Measurements from ENCODE around the gene H19.

The H19 gene

DNA sequence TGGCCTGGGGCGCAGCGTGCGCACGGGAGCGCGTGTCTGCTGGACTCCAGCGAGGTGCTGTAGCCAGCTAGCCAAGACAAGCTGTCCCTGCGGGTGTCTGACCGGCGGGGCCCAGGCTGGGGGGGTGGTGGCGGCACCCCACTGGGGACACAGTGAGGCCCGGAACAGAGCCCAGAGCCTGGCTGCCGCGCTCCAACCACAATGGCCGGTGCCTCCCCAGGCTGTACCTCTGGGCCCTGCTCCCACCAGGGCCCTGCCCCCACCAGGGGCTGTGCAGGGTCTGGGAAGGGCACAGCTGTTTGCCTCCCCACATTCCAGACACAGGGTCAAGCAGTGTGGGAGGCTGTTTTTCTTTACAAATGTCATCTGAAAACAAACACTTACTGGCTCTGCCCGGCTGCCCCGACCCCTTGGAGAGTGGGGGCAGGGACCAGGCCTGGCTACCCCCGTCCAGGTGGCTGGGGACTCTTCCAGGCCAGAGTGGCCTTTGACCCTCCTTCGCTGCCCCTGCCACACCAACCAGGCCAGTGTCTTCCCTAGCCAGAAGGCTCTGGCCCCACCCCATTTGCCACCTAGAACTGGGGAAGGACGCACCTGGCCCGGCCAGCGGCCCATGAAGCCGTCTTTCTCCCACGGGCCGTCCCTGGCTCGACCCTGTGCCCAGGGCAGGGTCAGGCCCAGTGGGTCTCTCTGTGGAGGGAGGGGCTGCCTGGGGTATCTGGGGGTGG, 14.6 kb downstream of the H19 start:
- DNase-seq (ENCODE audit: low spot score): no peak

GRCh38 chr11:1979607-1980006, 18.0 kb downstream of the H19 start:
- no peak for DNase-seq (ENCODE audit: low spot score)

DNA sequence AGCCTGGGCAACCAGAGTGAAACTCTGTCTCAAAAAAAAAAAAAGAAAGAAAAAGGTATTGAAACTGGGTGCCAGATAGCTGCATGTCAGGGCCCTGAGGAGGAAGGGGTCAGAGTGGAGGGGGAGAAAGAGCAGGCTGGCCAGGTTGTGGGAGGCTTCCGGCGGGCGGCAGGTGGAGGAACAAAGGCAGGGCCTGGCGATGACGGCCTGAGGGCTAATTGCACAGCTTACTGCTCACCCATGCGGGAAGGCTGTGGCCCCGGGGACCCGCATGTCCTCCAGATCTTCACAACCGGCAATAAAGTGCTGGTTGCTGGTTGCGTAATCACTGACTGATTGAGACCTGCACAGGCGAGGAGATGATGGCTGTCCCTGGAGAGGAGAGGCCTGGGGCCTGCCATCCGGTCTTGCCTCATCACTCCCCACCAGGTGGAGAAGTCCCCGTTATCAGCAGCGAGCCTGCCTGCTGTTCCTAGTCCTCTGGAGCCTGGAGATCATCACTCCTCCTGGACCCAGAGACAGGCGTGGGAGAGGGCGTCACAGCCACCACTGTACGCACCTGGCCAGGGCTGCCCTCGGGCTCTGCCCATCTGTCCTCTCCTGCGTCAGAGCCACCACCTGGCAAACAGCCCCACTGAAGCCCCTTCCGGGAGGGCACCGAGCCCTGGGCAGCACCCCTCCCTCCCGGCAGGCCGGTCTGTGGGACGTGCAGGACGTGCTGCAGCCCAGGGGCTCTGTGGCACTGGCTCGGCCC, 18.7 kb downstream of the H19 start:
- no peak for DNase-seq (ENCODE audit: low spot score)

DNA sequence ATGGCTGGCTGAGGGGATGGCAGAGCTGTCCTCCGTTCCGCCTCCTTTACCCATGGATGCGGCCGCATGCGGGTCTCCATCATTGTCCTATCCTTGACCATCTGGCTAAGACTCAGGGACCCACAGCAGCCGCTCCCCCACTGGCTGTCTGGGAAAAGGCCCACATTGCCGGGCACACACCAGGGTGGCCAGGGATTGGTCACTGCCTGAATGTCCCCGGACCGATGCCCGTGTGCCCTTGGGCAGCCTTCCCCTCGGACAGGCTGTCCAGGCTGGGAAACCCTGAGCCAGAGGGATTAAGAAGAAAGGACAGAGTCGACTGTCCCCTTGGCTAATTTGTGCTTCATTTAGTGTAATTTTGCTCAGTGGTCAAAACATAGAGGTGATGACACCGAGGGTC, 22.5 kb downstream of the H19 start:
- DNase-seq (ENCODE audit: low spot score): no peak

DNA sequence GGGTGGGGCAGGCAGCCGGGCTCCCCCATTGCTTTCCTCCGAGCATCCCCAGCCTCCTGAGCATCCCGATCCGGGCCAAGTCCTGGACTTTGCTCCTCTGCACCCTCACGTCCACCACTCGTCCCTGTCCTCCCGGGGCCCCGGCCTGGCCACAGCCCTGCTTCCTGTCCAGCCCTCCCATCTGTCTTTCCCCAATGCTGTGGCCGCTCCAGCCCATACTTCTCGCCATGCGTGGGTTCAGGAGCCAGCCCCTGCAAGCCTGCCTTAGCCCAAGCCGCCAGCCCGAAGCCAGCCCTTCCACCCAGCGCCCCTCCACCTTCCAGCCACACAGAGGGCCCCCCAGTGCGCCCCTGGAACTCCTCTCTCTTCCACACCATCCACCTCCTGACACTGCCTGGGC, 26.7 kb downstream of the H19 start:
- no peak for DNase-seq (ENCODE audit: low spot score)

DNA sequence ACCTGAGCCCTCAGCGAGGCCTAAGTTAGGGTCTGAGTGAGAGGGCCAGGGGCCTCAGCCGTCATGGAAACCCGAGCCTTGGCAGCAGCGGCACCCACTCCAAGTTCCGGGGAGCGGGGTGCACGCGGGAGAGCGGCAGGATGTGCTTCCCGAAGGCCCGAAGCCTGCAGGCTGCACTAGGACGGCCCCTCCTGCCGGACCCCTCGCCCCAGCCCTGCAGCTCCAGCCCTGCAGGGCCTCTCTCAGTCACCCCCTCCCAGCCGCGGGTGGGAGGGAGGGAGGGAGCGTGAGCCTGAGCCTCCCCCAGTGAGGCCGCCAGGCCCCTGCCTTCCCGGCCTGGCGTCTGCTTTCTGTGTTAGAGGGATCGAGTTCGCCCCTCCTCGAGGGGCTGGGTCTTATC, 27.9 kb downstream of the H19 start:
- no peak for DNase-seq (ENCODE audit: low spot score)

DNA sequence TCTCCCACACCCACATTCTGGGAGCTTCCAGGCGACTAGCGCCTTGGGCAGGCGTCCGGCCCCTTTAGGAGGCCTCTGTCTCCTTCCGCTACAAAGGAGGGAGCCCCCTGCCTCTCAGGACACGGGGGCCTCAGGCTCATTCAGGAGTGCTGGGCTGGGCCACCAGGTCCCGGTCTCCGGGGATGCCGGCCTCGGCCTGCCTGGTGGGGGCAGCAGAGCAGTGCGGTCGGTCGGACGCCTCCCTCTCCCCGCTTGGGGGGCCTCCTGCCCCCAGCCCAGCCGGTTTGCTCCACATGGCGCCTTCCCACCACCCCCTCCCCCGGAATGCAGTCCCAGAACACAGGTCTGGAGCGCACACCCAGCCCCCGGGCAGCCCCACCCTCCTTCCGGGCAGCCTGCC, 28.6 kb downstream of the H19 start:
- DNase-seq (ENCODE audit: low spot score): no peak

DNA sequence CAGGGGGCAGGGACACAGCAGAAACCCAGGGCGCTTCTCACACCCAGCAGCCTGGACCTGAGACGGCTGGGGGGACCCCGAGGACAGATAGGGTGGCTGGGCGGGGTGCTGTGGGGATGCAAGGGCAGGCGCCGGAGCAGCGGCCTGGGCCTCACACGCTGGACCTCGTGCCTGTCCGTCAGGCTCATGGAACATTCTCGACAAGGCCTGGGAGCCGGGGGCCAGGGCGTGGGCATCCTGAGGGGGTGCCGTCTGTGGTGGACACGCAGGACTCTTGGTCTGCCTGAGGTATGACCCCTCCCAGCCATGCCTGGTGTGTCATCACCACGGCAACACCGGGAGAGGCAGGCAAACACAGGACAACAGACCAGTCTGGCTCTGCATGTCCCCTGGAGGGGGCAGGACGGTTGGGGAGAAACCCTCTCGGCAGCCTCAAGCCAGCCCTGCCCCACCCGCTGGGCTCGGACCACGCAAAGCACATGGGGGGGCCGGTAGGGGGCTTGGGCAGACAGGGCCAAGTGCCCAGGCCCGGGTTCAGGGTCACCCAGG, 29.1 kb downstream of the H19 start:
- no peak for DNase-seq (ENCODE audit: low spot score)

- no peak for DNase-seq (ENCODE audit: low spot score)
Measured at GRCh38 chr11:1967641-1968225, 29.9 kb downstream of the H19 start.

GRCh38 chr11:1966531-1966930, 31.1 kb downstream of the H19 start:
- DNase-seq (ENCODE audit: low spot score): no peak

GRCh38 chr11:1964955-1965354, 32.7 kb downstream of the H19 start:
- no peak for DNase-seq (ENCODE audit: low spot score)

DNA sequence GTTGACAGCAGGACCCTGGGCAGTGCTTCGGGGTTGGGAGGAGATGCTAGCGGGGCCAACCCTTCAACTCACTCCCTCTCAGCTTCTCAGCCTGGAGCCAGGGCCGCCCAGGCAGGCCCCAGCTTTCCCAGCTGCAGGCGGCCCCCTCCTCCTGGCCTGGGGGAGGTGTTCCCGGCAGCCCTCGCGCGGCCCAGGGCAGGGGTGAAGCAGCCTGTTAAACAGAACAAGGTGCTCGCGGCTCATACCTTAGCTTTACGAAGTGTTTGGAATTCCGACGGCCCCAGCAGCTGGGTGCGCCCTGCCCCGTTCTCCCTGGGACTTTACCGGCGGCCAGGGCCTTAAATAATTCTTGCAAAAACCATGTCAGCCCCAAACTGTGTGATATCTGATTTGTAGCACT, 33.3 kb downstream of the H19 start:
- no peak for DNase-seq (ENCODE audit: low spot score)

DNA sequence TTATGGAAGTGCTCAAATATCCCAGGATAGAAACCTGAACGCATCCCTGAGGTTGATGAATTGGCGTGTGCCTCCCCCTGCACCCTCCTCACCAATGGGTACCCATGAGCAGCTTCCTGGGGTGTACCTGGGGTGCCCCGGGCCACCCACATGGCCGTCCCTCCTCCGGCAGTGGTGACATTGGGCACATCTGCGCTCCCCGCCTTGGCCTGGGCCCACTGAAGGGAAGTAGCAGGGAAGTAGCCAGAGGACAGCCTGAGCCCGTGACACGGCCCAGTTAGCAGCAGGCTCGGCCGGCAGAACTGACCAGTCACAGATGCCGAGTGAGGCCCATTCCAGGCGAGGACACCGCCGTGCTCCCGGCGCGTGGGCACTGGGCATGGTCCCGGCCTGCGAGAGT, 33.8 kb downstream of the H19 start:
- DNase-seq (ENCODE audit: low spot score): no peak

DNA sequence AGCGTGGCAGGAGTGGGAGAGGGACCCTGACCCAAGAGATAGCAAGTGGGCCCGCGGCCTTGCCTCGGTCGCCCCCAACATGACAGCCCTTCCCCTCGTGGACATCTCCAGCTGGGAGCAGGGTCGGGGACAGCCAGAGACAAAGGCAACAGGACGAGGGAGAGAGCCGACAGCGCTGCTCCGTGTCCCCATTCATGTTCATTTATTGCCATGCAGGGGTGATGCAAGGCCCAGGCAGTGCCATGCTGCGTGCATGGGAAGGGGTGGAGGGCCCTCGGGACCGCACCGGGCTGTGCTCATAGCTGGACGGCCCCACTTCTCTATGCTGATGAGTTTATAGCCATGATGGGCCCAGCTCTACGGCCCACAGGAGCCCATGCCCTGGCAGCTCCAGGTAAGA, 37.9 kb downstream of the H19 start:
- no peak for DNase-seq (ENCODE audit: low spot score)

- no peak for DNase-seq (ENCODE audit: low spot score)
Measured at GRCh38 chr11:1958367-1958766, 39.3 kb downstream of the H19 start.

DNA sequence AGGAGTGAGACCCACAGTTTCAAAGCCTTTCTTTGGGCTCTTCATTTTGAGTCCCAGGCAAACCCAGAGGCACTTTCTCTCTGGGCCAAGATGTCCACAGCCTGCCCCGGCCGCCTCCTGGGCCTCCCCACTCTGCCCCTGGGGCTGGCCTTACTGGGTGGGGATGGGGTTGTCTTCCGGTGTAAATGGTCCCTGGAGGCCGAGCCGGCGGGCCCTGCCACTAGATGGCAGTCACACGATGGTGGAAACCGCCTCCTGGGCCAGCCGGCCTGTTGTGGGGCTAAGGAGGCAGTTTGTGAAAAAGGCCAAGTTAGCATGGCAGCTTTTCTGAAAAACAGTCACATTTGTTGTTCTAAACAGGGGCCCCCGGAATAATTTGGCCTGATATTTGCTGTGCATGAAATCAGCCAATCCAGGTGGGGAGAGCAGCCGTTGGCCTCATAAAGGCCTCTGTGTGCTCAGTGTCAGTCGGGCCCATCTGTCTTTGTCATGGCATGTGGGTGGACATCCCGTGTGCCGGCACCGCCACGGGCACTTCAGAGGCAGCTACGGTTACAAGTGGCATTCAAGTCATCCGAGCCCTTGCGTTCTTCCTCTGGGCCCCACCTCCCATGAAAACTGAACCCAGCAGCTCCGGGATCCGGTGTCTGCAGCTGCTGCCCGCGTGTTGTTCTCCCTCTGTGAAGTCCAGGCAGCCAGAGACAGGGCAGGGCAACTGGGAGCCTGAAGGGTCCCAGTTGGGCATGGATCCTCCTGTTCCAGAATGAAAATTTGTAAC, 44.0 kb downstream of the H19 start:
- peak; percentile 31 for DNase-seq (ENCODE audit: low spot score)

DNA sequence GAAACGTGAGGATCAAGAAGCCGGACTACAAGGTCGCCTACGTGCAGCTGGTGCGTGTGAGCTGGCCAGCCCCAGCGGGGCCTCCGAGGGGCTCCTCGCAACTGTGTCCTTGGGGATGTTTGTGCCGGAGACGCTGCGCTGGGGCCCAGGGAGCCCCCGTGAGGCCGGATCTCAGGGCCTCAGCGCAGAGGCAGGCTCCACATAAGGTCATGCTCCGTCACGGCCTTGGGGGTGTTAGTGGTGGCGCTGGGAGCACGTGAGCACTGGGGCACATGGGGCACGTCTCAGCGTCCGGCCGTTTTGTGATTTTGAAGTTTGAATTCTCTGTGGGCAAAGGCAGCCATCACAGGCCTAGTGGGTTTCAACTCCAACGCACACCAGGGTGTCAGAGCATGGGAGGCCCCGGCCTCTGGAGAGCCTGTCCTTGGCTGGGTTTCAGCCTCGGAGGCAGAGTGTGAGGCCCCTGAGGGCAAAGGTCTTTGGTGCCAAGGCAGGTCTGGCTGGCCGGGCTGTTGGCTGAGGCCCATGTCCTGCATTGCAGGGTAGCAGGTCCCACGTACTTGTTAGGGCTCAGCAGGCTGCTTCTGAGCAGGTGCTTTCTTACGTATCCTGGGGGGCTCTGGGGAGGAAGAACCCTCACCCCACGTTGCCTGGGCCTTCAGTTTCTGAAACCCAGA, 44.7 kb downstream of the H19 start:
- no peak for DNase-seq (ENCODE audit: low spot score)

DNA sequence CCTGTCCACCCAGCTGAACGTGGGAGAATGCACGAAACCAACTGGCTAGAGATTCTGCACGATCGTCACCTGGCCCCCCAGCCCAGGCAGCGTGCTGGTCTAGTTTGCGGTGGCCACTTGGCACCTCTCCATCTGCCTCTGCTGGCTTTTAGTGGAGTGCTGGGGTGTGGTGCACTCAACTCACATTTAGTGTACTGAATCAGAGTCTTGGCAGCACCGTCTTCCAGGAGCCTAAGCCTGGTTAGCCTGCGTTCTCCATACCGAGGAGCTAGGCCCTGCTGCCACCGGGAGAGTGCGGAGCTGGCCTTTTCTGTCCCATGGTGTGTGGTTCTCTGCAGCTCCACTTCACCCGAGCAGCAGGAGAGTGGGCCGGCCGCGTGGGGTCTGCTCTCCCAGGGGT, 47.7 kb downstream of the H19 start:
- DNase-seq (ENCODE audit: low spot score): no peak

DNA sequence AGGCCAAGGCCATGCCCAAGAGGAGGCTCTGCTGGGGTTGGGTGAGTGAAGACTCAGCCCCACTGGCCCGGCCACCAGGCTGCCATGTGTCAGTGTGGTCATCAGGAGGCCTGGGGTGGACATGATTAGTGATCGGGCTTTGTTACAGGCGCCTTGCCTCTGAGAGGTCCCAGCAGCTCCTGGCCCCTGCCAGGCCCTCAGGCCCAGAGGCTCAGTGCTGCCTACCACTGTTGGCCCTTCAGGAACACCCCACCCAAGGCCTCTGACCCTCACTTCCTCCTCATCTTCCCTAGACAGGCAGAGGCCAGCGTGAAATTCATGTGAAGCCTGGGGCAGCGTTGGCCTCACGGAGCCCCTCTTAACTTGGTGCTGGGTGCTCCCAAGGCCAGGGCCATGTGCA, 48.3 kb downstream of the H19 start:
- DNase-seq (ENCODE audit: low spot score): no peak

GRCh38 chr11:1948389-1948788, 49.3 kb downstream of the H19 start:
- DNase-seq (ENCODE audit: low spot score): no peak

GRCh38 chr11:1947592-1948237, 49.9 kb downstream of the H19 start:
- no peak for DNase-seq (ENCODE audit: low spot score)
